ENCODE measurements around the gene ST3GAL4. TPM values are rescaled to one million over a fixed set of nuclear protein-coding genes. Genes with fewer than 3 reads are reported as not detected.

The ST3GAL4 gene
- total and polyA plus RNA-seq, 9 of the 15 experiments (the other 6 are each of a cell fraction or from before 2014, with no cell fraction given), result 0.27 to 22.9 (median 10.5) TPM

GRCh38 chr11:126431401-126432064 is 76.0 kb downstream of the ST3GAL4 start (continued):
- TF ChIP-seq, protein P1, sequence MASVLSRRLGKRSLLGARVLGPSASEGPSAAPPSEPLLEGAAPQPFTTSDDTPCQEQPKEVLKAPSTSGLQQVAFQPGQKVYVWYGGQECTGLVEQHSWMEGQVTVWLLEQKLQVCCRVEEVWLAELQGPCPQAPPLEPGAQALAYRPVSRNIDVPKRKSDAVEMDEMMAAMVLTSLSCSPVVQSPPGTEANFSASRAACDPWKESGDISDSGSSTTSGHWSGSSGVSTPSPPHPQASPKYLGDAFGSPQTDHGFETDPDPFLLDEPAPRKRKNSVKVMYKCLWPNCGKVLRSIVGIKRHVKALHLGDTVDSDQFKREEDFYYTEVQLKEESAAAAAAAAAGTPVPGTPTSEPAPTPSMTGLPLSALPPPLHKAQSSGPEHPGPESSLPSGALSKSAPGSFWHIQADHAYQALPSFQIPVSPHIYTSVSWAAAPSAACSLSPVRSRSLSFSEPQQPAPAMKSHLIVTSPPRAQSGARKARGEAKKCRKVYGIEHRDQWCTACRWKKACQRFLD (CRISPR knock-in tag; IDR thresholded peaks at IDR 0.05), result no peak
- TF ChIP-seq FOXJ3 (CRISPR knock-in tag; IDR thresholded peaks at IDR 0.05) (no peak), NCOA1 (IDR thresholded peaks at IDR 0.05; ENCODE audit: low read depth) (no peak), NR2F6 (CRISPR knock-in tag; IDR thresholded peaks at IDR 0.05) (no peak)

DNA sequence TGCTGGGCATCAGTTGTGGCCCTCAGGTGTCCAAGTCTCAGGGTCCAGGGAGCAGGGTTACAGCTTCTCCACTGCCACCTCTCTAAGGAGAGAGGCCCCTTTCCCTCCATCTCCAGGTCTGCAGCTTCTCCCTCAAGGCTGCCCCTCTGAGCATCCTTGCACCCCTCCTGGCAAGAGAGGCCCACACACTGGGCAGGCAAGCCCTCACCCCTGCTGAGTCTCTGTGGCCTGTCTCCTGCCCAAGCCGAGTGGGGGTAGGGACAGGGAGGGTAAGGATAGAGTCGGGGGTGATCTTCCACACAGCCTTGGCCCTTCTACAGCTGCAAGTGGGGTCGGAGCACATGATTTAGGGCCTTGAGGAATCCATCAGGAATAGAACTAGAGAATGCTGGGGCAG is 76.6 kb downstream of the ST3GAL4 start:
- no TSS peak for BruUV-seq (replicated peaks)
- no peak overlapping the region for H2AFZ ChIP-seq (ENCODE audit: low read depth, low read length)
- no peak overlapping the region for H3K4me2 ChIP-seq (ENCODE audit: insufficient read depth, low read length)

More for the DNA sequence above, 76.6 kb downstream of the ST3GAL4 start:
- WGBS (ENCODE audit: insufficient coverage, low coverage, missing lambda C conversion rate), result 17% methylated on average over 2 of the region's 3 CpGs
- FAIRE-seq (no peak), ATAC-seq (no peak), DNase-seq (ENCODE audit: extremely low read depth in 1 of 4, low spot score in 3 of 4) (no peak)
- in situ Hi-C loops (cut with MboI) (no loop called here), intact Hi-C loops (cut with micrococcal nuclease) (no loop called here)
- ChIA-PET POLR2A (interaction anchor here (0.6 to 1.1 kb wide), 2 partner anchors 11 to 69 kb away, joined by 3 to 5 read pairs; no protein-coding TSS in a partner anchor), CTCF (ENCODE audit: low intra/inter-chr PET ratio) (interaction anchor here (0.6 kb wide), 1 partner anchor 165 kb away, joined by 3 read pairs; no protein-coding TSS in a partner anchor)
- no peaks in the 10 kb centered on the region for H3K9me1 ChIP-seq (ENCODE audit: control insufficient read depth, insufficient read depth, low read length)
- H4K20me1 ChIP-seq (replicated peaks; ENCODE audit: control insufficient read depth, insufficient read depth, low read length), result peaks cover 10% of the 10 kb centered on the region
- H3K9me3 ChIP-seq (replicated peaks; ENCODE audit: control insufficient read depth, insufficient read depth, low read depth, low read length), result no peaks in the 10 kb centered on the region
- H3K27ac ChIP-seq (ENCODE audit: extremely low read depth, low read depth, low read length), result no peak overlapping the region
- peaks cover 3 to 49% of the 10 kb centered on the region in 2 experiments for H3K27me3 ChIP-seq (ENCODE audit: control insufficient read depth in 2 of 2, insufficient read depth in 2 of 2, low read length in 2 of 2)
- H3K4me3 ChIP-seq, result no peak overlapping the region
- no peak for TF ChIP-seq NFIX (CRISPR knock-in tag; IDR thresholded peaks at IDR 0.05; ENCODE audit: low read depth)
- TF ChIP-seq PHF20 (IDR thresholded peaks at IDR 0.05; ENCODE audit: partially characterized antibody), result no peak
- TF ChIP-seq ZNF830 (CRISPR knock-in tag; IDR thresholded peaks at IDR 0.05), result no peak
- TF ChIP-seq BMI1 (IDR thresholded peaks at IDR 0.05; ENCODE audit: low read length), result no peak
- no peak for TF ChIP-seq KHSRP (IDR thresholded peaks at IDR 0.05)
- TF ChIP-seq CTCF (IDR thresholded peaks at IDR 0.05 in 2 of 3, conservative IDR thresholded peaks at IDR 0.05 in 1 of 3; ENCODE audit: insufficient read depth in 2 of 3, low read depth in 1 of 3, low read length in 3 of 3), result no peak
- TF ChIP-seq ZC3H11A (IDR thresholded peaks at IDR 0.05; ENCODE audit: low read depth, low read length), result no peak
- no peaks in the 10 kb centered on the region for H3K79me2 ChIP-seq (ENCODE audit: control insufficient read depth, insufficient read depth, low read length)
- no peaks in the 10 kb centered on the region for H3K36me3 ChIP-seq (ENCODE audit: control insufficient read depth, insufficient read depth, low read length)
- H3K4me1 ChIP-seq (replicated peaks in 1 of 2; ENCODE audit: control insufficient read depth in 2 of 2, insufficient read depth in 2 of 2, low read length in 2 of 2), result peaks cover 0 to 17% of the 10 kb centered on the region in 2 experiments; a peak in 4 of 5 replicates
- H3K9ac ChIP-seq (ENCODE audit: insufficient read depth in 1 of 2, low read depth in 2 of 2, low read length in 2 of 2), result no peak overlapping the region

Measured in K562 (cell line).